Activated naive CD8-positive, alpha-beta T cell (primary cell): ENCODE measurements around the gene RREB1.

Experiments used
- H3K27ac Mint-ChIP-seq: one replicate; pipeline ENCODE4 v1.8.0; 2021; ENCODE audit warnings: mixed read lengths
- H3K27me3 Mint-ChIP-seq: one replicate; pipeline ENCODE4 v1.8.0; 2021; ENCODE audit warnings: mixed read lengths
- H3K36me3 Mint-ChIP-seq: one replicate; pipeline ENCODE4 v1.8.0; 2021; ENCODE audit warnings: mixed read lengths
- H3K4me1 Mint-ChIP-seq: one replicate; pipeline ENCODE4 v1.8.0; 2021; ENCODE audit warnings: low read depth, mixed read lengths
- H3K4me3 Mint-ChIP-seq: one replicate; pipeline ENCODE4 v1.8.0; 2021; ENCODE audit warnings: mild to moderate bottlenecking, mixed read lengths
- H3K9me3 Mint-ChIP-seq: one replicate; pipeline ENCODE4 v1.8.0; 2021; ENCODE audit warnings: low read depth, mixed read lengths

RREB1 gene

DNA sequence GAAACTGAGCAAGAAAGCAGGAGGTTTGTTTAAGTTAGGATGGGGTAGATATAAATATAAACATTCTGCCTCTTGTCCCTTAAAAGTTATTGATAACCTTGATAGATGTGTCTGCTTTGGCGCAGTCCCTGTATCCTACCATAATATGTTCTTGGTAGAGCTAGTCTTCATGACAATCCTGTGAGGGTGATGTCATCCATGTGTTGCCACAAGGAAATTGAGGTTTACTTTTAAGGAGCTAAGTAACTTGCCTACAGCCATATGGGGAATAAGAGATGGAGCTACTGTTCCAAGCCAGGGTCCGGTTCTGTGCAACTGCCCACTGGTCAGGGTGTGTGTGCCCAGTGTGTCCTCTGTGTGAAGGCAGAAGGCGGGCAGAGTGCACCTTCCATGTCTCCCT lies 126.8 kb downstream of the RREB1 start:
- H3K27me3 Mint-ChIP-seq = no peaks in the 10 kb centered on the region
- H3K27ac Mint-ChIP-seq = peak overlapping the region; percentile 30
- no peak overlapping the region for H3K4me3 Mint-ChIP-seq
- no peaks in the 10 kb centered on the region for H3K9me3 Mint-ChIP-seq
- H3K36me3 Mint-ChIP-seq = peaks cover 2% of the 10 kb centered on the region
- H3K4me1 Mint-ChIP-seq = peaks cover 16% of the 10 kb centered on the region

DNA sequence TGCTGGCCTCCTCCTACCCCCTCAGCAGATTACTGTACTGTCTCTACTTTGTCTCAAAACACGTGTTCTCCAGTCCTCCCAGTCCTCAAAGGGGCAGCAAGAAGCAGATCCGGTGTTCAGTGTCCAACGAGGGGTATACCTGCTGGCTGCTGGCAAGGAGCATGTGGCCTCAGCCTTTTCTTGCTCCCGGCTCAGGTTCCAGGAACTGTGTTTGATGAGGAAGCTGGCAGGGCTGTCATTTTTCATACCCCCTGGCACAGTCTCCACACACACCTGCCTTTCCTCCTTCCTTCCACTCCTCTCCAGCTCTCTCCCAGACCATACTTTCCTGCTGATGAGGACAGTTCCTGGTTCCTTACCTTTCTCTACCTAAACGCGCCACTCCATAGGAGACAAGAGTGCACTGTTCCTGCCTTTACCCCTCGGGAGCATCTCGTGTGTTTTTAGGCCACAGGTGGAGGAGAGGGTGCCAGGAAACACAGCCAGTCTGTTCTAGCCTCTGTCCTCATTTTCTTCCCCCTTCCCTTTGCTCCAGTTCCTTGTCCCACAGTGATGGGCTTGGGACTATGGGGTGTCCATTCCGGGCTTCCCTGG lies 128.0 kb downstream of the RREB1 start:
- Mint-ChIP-seq H3K4me3 (no peak overlapping the region), H3K36me3 (no peaks in the 10 kb centered on the region), H3K9me3 (no peaks in the 10 kb centered on the region)

DNA sequence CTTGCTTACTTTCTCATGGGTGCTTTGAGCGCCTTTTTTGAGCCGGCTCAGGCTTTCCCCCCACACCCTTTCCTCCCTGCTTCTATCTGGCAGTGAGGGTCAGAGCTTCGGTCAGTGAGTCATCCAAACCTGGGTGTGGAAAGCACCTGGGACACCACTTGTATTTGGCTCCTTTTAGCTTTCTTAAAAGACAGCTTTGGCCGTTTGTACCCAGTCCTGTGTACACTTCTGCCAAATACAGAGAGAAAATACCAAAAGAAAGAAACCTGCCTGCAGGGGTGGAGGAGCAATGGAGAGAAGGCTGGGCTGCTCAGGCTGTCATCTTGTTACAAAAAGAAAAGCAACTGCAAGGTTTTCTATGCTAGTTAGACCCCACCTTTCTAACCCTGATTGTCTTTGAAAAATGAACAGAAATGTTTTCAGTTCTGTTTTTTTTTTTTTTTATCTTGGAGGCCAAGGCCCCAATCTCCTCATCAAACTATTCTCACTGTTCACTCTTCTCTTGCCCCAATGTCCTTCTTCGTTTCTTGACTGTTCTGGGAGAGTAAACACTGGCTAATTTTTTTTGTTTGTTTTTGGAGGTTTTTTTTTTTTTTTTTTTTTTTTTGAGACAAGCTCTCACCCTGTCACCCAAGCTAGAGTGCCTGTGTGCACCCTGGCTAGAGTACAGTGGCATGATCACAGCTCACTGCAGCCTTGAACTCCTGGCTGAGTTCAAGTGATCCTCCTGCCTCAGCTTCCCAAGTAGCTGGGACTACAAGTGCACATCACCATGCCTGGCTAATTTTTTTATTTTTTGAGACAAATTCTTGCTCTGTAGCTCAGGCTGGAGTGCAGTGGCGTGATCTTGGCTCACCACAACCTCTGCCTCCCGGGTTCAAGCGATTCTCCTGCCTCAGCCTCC lies 128.8 kb downstream of the RREB1 start:
- Mint-ChIP-seq H3K4me1 (peaks cover 15% of the 10 kb centered on the region), H3K9me3 (no peaks in the 10 kb centered on the region), H3K27ac (no peak overlapping the region), H3K4me3 (no peak overlapping the region), H3K27me3 (no peaks in the 10 kb centered on the region), H3K36me3 (no peaks in the 10 kb centered on the region)

More for the DNA sequence above, 128.0 kb downstream of the RREB1 start:
- Mint-ChIP-seq H3K27me3 (no peaks in the 10 kb centered on the region), H3K4me1 (peaks cover 16% of the 10 kb centered on the region), H3K27ac (peak overlapping the region; percentile 16)

DNA sequence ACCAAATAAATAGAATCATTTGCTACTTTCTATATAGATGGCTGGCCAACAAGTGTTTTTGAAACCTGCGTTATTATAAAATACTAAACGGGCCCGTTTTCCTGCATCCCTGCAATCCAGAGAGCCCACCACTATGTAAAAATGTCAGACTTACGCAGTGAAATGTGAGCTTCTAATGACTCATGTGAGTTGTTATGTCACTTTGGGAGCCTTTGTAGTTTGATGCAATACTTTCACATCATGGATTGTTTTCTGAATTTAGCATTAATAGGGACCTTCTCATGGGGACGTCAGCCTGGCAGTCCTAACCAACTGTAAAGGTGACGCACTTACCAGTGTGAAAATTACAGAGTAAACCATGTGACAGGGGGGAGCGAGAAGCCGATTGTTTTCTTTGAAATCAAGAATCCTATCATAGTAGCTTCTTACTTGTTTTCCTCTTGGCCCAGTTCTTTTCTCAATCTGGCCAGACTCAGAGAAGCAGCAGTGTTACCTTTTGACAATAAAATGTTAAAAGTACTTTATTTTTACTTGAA lies 130.0 kb downstream of the RREB1 start:
- Mint-ChIP-seq H3K27ac (no peak overlapping the region), H3K4me3 (no peak overlapping the region), H3K9me3 (no peaks in the 10 kb centered on the region), H3K36me3 (no peaks in the 10 kb centered on the region), H3K27me3 (no peaks in the 10 kb centered on the region), H3K4me1 (peaks cover 10% of the 10 kb centered on the region)

DNA sequence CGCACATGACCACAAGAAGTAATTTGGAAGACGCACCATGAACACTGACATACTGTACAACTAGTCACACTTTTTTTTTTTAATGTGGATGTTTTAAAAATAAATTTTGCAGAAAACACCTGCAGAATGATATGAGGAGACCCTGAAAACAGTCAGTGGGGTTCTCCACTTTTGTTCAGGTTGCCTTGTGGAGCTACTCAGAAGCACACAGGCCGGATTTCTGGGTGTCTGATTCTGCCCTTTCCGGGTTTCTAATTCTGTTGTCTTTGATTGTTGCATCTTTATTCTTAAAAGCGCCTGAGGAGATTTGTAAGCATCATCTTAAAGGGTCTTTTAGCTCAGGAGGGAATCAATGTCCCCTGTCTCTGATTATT lies 130.8 kb downstream of the RREB1 start:
- no peaks in the 10 kb centered on the region for H3K36me3 Mint-ChIP-seq
- H3K9me3 Mint-ChIP-seq = no peaks in the 10 kb centered on the region
- no peaks in the 10 kb centered on the region for H3K27me3 Mint-ChIP-seq
- no peak overlapping the region for H3K4me3 Mint-ChIP-seq
- H3K4me1 Mint-ChIP-seq = peaks cover 17% of the 10 kb centered on the region
- H3K27ac Mint-ChIP-seq = peak overlapping the region; percentile 46

DNA sequence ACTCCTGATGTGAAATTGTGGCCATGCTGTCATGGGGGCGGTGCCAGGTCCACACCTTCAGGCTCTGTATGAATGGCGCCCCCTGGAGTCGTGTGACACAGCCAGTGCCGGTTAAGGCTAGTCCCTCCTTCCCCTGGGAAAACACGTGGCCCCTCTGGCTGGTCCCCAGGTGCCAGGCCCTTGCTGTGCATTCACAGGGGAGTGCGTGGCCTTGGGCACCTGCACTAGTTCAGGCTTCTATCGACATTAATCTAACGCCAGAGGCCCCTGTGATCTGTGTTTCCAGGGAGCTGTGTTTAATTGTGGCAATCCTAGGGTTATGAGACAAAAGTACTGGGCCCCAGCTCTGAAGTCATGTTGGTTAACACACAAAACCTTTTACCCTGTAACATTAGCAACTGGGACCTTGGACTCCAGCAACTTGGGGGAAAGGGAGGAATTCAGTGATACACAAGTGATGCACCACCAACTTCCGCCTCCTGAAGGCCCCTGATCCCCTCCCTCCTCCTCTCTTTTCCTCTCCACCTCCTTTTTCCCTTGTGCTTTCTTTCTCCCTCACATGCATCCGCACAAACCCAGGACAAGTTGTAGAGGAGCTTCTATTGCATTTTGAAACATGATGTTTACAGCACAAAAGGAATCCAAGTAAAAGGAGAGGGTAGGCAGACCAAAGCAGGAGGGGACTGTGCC lies 131.3 kb downstream of the RREB1 start:
- H3K9me3 Mint-ChIP-seq = no peaks in the 10 kb centered on the region
- no peaks in the 10 kb centered on the region for H3K36me3 Mint-ChIP-seq
- no peak overlapping the region for H3K4me3 Mint-ChIP-seq
- no peaks in the 10 kb centered on the region for H3K27me3 Mint-ChIP-seq
- H3K27ac Mint-ChIP-seq = peak overlapping the region; percentile 64
- H3K4me1 Mint-ChIP-seq = peaks cover 19% of the 10 kb centered on the region

DNA sequence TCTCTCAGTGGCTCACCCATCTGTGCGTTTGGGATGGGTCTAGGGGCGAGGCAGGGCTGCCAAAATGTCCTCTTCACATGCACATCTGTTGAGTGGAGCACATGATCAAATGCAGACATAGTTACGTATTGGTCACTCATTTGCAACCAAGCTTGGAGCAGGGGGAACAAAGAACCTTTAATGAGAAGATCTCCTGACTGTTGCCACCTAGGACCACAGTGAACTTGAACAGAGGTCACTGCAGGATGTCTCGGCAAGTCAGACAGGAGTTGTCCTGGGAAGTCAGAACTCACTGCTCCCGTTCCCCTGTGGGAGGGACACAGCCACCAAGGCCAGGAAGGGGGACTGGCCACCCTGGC lies 131.8 kb downstream of the RREB1 start:
- Mint-ChIP-seq H3K4me1 (peaks cover 19% of the 10 kb centered on the region), H3K36me3 (no peaks in the 10 kb centered on the region), H3K4me3 (no peak overlapping the region), H3K27ac (no peak overlapping the region), H3K9me3 (no peaks in the 10 kb centered on the region), H3K27me3 (no peaks in the 10 kb centered on the region)

DNA sequence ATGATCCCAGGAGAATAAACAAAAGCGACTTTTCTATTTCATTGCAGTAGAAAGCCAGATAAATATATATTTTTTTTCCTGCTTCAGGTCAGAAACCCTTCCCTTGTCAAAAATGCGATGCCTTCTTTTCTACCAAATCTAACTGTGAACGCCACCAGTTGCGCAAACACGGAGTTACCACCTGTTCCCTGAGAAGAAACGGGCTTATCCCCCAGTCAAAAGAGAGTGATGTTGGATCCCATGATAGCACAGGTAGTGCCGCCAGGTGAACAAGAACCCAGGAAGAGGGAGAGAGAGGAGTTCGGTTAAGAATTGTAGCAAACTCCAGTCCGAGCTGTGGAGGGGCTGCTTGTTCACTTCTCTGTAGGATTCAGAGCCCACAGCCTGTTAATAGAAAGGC lies 132.6 kb downstream of the RREB1 start:
- Mint-ChIP-seq H3K36me3 (no peaks in the 10 kb centered on the region), H3K27me3 (no peaks in the 10 kb centered on the region), H3K9me3 (no peaks in the 10 kb centered on the region), H3K4me3 (no peak overlapping the region), H3K4me1 (peaks cover 17% of the 10 kb centered on the region), H3K27ac (peak overlapping the region; percentile 1)

DNA sequence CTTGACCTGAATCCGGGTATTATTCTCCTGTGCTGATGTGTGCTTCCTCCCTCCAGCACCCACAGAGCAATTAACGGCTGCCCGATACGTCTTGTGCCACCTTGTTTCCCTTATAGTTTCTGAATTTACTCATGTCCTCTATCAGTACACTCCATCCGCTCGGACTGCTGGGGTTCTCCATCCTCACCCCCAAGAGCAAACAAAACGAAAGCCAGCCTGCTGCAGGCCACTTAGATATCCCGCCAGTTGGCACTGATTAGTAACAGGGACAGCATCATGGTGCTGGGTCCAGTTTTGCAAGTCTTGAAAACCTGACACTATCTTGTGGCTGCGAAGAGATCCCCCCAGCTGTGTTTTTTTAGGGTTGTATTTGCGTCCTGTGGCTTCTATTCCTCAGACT lies 133.4 kb downstream of the RREB1 start:
- H3K36me3 Mint-ChIP-seq = no peaks in the 10 kb centered on the region
- H3K27ac Mint-ChIP-seq = no peak overlapping the region
- H3K4me1 Mint-ChIP-seq = peaks cover 17% of the 10 kb centered on the region
- H3K4me3 Mint-ChIP-seq = no peak overlapping the region
- no peaks in the 10 kb centered on the region for H3K9me3 Mint-ChIP-seq
- no peaks in the 10 kb centered on the region for H3K27me3 Mint-ChIP-seq

DNA sequence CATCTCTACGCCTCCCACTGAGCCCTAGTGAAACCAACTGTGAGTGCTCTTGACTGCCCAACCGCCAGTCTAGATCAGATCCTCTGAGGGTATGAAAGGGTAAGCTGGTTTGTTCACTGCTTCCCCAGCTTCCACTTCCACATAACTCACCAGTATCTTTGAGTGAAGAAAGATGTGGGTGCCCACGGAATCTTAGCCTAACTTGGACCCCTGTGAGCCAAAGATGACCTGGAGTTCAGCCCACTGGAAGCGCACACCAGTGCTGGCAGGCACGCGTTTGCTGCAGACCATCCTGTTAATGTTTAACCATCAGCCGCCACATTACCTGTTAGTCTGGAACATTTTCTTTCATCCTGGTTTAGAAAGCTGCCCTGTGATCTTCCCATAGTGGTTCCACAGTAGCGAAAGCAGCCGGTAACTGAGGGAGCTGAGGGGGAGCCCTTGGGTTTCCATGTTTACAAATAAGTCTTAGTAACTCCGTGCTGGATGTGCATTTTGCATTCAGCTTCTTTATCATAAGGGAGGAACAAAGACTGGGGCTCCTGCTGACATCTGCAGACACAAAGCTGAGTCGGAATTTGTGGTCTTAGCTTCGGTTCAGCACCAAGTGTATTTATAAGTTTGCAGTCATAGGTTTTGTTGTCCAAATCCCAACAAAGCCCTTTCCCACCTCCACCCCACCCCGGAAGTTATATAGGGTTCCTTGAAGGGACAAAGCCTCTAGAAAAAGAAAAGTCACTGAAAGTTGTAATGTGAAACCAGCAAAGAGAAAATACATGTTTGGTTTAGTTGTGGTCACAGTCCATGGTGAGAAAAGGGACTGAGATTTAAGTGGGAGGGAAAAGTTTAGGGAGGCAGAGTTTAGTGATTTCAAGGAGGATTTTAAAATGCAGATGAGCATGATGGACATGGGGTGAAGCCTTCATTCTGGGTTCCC lies 134.2 kb downstream of the RREB1 start:
- Mint-ChIP-seq H3K4me1 (peaks cover 17% of the 10 kb centered on the region), H3K27ac (peak overlapping the region; percentile 59)

DNA sequence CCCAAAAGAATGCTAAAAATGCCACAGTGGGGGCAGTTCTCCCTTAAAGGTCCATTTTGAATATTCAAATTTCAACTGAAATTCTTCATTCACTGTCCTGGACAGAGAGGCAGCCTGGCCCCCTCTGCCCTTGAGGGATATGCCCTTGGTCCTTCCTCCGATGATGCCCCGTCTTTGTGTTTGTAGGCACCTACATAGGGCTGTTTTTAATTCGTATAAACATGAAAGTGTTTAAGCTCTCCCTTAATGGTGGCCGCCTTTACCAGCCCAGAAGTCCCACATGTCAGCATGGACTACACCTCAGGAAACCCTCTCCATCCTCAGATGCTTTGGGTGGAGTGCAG lies 135.0 kb downstream of the RREB1 start:
- no peaks in the 10 kb centered on the region for H3K36me3 Mint-ChIP-seq
- H3K4me3 Mint-ChIP-seq = no peak overlapping the region
- H3K27me3 Mint-ChIP-seq = no peaks in the 10 kb centered on the region
- H3K4me1 Mint-ChIP-seq = peaks cover 17% of the 10 kb centered on the region
- H3K27ac Mint-ChIP-seq = no peak overlapping the region
- H3K9me3 Mint-ChIP-seq = no peaks in the 10 kb centered on the region

More for the DNA sequence above, 134.2 kb downstream of the RREB1 start:
- H3K9me3 Mint-ChIP-seq = no peaks in the 10 kb centered on the region
- H3K36me3 Mint-ChIP-seq = no peaks in the 10 kb centered on the region
- H3K4me3 Mint-ChIP-seq = no peak overlapping the region
- H3K27me3 Mint-ChIP-seq = no peaks in the 10 kb centered on the region

DNA sequence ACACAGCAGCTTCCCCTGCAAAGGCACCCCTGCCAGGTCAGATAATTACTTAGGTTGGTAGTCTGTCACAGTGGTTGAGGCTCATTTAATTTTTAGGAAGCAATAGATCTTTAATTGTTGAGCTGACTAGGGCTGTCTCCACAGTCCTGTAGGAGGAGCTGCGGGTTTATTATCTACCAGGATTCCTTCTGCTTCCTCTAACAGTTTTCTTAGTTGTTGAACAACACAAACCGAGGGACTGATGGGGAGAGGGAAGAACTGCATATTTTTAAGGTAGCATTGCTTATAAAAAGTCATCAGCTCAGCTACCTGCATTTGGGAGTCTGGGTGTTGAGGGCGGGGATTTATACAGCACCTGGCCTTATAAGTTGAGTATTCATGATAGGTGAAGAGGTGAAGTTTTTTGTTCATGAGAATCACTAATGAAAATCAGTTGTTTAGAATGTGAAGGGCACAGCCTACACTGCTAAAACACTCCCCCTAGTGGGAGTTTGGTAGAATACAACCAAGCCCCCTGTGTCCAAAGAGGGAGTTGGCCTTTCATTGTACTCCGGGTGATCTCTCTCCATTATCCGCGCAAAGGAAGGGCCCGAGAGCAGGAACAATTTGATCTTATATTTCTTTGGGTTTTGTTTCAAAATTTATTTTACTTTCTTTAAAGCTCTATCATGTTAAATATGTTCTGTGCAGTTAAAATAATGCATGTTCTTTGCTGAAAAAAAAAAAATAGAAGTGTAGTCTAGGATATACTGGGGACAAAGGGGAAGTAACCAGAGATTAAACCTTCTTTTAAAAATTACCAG lies 135.6 kb downstream of the RREB1 start:
- no peaks in the 10 kb centered on the region for H3K9me3 Mint-ChIP-seq
- peaks cover 17% of the 10 kb centered on the region for H3K4me1 Mint-ChIP-seq
- no peak overlapping the region for H3K4me3 Mint-ChIP-seq
- H3K27me3 Mint-ChIP-seq = no peaks in the 10 kb centered on the region
- no peaks in the 10 kb centered on the region for H3K36me3 Mint-ChIP-seq
- H3K27ac Mint-ChIP-seq = no peak overlapping the region

DNA sequence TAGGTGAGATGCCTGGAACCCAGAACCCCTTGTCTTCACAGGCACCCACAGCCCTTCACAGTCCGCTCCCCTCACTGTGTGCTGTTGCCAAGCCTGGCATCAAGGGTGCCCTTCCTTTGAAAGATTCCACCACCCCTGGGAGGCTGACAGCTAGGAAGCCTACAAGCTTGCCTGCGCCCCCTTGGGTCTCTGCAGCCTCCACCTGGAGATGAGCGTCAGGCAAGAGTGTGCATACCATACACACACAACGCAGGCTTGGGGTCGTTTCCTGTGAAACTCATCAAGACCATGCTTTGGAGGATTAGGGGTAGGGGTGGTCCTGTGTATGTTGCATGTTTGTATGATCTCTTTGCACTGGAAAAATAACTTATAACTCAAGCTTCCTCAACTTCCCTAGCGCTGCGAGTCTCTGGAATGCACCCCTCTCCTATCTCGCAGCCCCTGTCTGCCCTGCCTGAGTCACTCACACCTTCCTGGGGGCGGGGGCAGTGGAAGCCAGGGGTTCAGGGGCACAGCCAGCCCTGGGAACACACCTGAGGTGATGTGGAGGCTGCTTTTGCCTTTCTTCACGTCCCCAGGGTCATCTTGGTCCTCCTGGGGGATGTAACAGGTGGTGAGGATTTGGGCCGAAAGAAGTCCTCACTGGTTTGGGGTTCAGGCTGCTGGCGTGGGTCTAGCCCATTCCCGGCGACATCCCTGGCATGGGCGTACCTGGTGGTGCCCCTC lies 138.1 kb downstream of the RREB1 start:
- H3K4me1 Mint-ChIP-seq = peaks cover 11% of the 10 kb centered on the region
- no peaks in the 10 kb centered on the region for H3K9me3 Mint-ChIP-seq
- no peaks in the 10 kb centered on the region for H3K27me3 Mint-ChIP-seq
- H3K36me3 Mint-ChIP-seq = no peaks in the 10 kb centered on the region
- no peak overlapping the region for H3K4me3 Mint-ChIP-seq
- peak overlapping the region; percentile 28 for H3K27ac Mint-ChIP-seq
